ENCODE measurements around the gene UST. TPM values are rescaled to one million over a fixed set of nuclear protein-coding genes. Genes with fewer than 3 reads are reported as not detected.

The UST gene
- total RNA-seq, 2 experiments from 2014 or later = 1.9 to 3.7 TPM

GRCh38 chr6:148904896-148905870, 158.4 kb downstream of the UST start:
- Mint-ChIP-seq H3K4me1 (ENCODE audit: low read depth) (no peaks in the 10 kb centered on the region), H3K27me3 (no peaks in the 10 kb centered on the region), H3K36me3 (ENCODE audit: low read depth) (no peaks in the 10 kb centered on the region), H3K9me3 (no peaks in the 10 kb centered on the region), H3K4me3 (no peak overlapping the region), H3K27ac (no peak overlapping the region)
- intact Hi-C loops (cut with DNase I, micrococcal nuclease) = no loop called here
- DNase-seq (no peak), ATAC-seq (ENCODE audit: poor library complexity) (no peak)
- no peaks in the 10 kb centered on the region for H3K36me3 ChIP-seq (ENCODE audit: insufficient read depth, low read length)
- TF ChIP-seq, protein P1, sequence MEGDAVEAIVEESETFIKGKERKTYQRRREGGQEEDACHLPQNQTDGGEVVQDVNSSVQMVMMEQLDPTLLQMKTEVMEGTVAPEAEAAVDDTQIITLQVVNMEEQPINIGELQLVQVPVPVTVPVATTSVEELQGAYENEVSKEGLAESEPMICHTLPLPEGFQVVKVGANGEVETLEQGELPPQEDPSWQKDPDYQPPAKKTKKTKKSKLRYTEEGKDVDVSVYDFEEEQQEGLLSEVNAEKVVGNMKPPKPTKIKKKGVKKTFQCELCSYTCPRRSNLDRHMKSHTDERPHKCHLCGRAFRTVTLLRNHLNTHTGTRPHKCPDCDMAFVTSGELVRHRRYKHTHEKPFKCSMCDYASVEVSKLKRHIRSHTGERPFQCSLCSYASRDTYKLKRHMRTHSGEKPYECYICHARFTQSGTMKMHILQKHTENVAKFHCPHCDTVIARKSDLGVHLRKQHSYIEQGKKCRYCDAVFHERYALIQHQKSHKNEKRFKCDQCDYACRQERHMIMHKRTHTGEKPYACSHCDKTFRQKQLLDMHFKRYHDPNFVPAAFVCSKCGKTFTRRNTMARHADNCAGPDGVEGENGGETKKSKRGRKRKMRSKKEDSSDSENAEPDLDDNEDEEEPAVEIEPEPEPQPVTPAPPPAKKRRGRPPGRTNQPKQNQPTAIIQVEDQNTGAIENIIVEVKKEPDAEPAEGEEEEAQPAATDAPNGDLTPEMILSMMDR (IDR thresholded peaks at IDR 0.05) = no peak
- H3K9me3 ChIP-seq (ENCODE audit: control insufficient read depth in 1 of 2, insufficient read depth in 1 of 2, low read length in 2 of 2) = no peaks in the 10 kb centered on the region
- H3K27me3 ChIP-seq (ENCODE audit: control insufficient read depth in 1 of 2, insufficient read depth in 2 of 2, low read length in 2 of 2) = no peaks in the 10 kb centered on the region
- H3K4me1 ChIP-seq (ENCODE audit: insufficient read depth, low read length) = no peaks in the 10 kb centered on the region
- H3K27ac ChIP-seq (ENCODE audit: low read depth in 1 of 2, low read length in 2 of 2) = no peak overlapping the region
- POLR2A ChIA-PET = no interaction called here
- CTCF ChIA-PET = no interaction called here
- H3K4me3 ChIP-seq (ENCODE audit: low read length) = no peak overlapping the region

- Mint-ChIP-seq H3K27me3 (no peaks in the 10 kb centered on the region), H3K27ac (no peak overlapping the region), H3K4me3 (no peak overlapping the region), H3K4me1 (ENCODE audit: low read depth) (no peaks in the 10 kb centered on the region), H3K36me3 (ENCODE audit: low read depth) (no peaks in the 10 kb centered on the region), H3K9me3 (no peaks in the 10 kb centered on the region)
- ChIA-PET POLR2A (no interaction called here), CTCF (no interaction called here)
- Histone ChIP-seq H3K4me3 (ENCODE audit: low read length) (no peak overlapping the region), H3K4me1 (ENCODE audit: insufficient read depth, low read length) (no peaks in the 10 kb centered on the region), H3K27ac (ENCODE audit: low read depth in 1 of 2, low read length in 2 of 2) (no peak overlapping the region), H3K27me3 (ENCODE audit: control insufficient read depth in 1 of 2, insufficient read depth in 2 of 2, low read length in 2 of 2) (no peaks in the 10 kb centered on the region), H3K9me3 (ENCODE audit: control insufficient read depth in 1 of 2, insufficient read depth in 1 of 2, low read length in 2 of 2) (no peaks in the 10 kb centered on the region), H3K36me3 (ENCODE audit: insufficient read depth, low read length) (no peaks in the 10 kb centered on the region)
- no peak for ATAC-seq (ENCODE audit: poor library complexity)
- intact Hi-C loops (cut with DNase I, micrococcal nuclease) = no loop called here
- TF ChIP-seq, protein P1 (IDR thresholded peaks at IDR 0.05) = no peak
- no peak for DNase-seq
These were observed 159.1 kb downstream of the UST start for GRCh38 chr6:148905901-148906300.

DNA sequence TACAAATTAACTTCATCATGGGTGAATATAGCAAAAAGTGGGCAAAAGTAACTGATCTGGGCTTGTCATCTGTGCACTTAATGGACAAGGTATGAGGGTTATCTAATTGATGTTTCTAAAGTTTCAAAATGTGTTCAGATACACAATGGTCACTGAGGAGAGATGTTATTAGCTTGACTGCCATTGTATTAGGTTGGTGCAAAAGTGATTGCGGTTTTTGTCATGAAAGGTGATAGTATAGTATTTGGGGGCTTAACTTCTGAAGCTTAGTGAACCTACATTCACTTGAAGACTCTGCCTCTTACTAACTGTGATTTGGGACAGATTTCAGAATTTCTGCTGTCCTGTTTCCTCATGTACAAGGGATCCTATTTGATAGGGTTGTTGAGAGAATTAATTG, 159.6 kb downstream of the UST start:
- CTCF ChIA-PET = no interaction called here
- Mint-ChIP-seq H3K9me3 (no peaks in the 10 kb centered on the region), H3K4me3 (no peak overlapping the region), H3K27ac (no peak overlapping the region), H3K36me3 (ENCODE audit: low read depth) (no peaks in the 10 kb centered on the region), H3K4me1 (ENCODE audit: low read depth) (no peaks in the 10 kb centered on the region), H3K27me3 (no peaks in the 10 kb centered on the region)
- TF ChIP-seq, protein P1 (IDR thresholded peaks at IDR 0.05) = no peak
- Histone ChIP-seq H3K4me1 (ENCODE audit: insufficient read depth, low read length) (no peaks in the 10 kb centered on the region), H3K27me3 (ENCODE audit: control insufficient read depth in 1 of 2, insufficient read depth in 2 of 2, low read length in 2 of 2) (no peaks in the 10 kb centered on the region), H3K9me3 (ENCODE audit: control insufficient read depth in 1 of 2, insufficient read depth in 1 of 2, low read length in 2 of 2) (no peaks in the 10 kb centered on the region), H3K4me3 (ENCODE audit: low read length) (no peak overlapping the region), H3K36me3 (ENCODE audit: insufficient read depth, low read length) (no peaks in the 10 kb centered on the region), H3K27ac (ENCODE audit: low read depth in 1 of 2, low read length in 2 of 2) (no peak overlapping the region)
- no peak for DNase-seq
- ATAC-seq (ENCODE audit: poor library complexity) = no peak
- POLR2A ChIA-PET = no interaction called here
- intact Hi-C loops (cut with DNase I, micrococcal nuclease) = no loop called here

Measured in CD4-positive, alpha-beta T cell (primary cell).